Hippocampal formation (tissue), 2 donors: Measurements from ENCODE around the gene ELL.

Source experiments
- DNase-seq, 2 donors: peaks; one replicate each; lab custom pipeline; 2025; lab: John Stamatoyannopoulos, UW

Gene ELL

GRCh38 chr19:18445262-18445948 is 76.5 kb downstream of the ELL start:
- no peak for DNase-seq

DNA sequence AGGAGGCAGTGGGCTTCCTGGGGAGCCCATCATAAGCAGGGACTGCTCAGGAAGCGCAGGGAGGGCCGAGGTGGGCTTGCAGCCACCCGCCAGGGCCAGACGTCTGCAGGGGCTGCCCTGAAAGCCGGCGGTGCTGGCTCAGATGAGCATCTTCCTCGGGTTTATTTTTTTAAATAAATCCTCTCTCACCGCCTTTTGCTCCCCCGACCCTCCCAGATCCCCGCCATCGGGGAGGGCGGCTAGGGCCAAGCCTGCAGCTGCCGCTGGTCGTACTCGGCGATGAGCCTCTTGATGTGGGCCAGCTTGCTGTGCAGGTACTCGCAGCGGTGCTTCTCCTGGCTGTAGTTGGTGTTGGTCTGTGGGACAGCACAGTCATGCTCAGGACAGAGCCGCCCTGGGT is 77.4 kb downstream of the ELL start:
- no peak for DNase-seq

GRCh38 chr19:18443831-18444230 is 78.0 kb downstream of the ELL start:
- no peak for DNase-seq

DNA sequence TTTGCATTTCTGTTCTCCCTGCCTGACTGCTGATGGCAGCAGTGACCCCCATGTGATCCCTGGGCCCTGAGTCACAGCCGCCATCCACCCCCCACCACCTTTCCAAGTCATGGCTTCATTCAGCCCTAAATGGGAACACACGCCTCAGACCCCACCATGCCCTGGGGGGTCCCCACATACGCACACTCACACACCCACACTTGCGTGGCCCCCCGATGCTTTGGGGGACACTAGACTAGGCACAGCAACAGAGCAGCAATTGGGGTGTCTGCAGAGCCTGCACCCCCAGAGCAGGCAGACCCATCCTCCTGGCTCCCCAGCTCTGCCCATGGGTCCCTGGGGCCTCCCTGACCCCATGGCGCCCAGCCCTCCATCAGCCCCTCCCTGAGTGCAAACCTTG is 78.5 kb downstream of the ELL start:
- no peak for DNase-seq

GRCh38 chr19:18442941-18443340 is 78.9 kb downstream of the ELL start:
- no peak for DNase-seq

- DNase-seq = no peak
Measured at GRCh38 chr19:18441804-18442788, 79.8 kb downstream of the ELL start.

- DNase-seq = no peak
Measured at GRCh38 chr19:18440936-18441803, 80.7 kb downstream of the ELL start.

GRCh38 chr19:18440415-18440877 is 81.4 kb downstream of the ELL start:
- no peak for DNase-seq

DNA sequence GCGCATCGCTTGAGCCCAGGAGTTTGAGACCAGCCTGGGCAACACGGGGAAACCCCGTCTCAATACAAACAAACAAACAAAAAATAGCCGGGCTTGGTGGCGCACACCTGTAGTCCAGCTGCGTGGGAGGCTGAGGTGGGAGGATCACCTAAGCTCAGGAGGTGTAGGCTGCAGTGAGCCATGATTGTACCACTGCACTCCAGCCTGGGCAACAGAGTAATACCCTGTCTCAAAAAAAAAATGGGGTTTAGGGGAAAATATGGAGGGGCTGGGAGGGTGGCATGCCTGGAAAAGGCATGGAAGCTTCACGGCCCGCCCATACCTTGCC is 82.0 kb downstream of the ELL start:
- no peak for DNase-seq

GRCh38 chr19:18439025-18439909 is 82.6 kb downstream of the ELL start:
- no peak for DNase-seq

GRCh38 chr19:18438331-18439024 is 83.4 kb downstream of the ELL start:
- no peak for DNase-seq

GRCh38 chr19:18437491-18438330 is 84.2 kb downstream of the ELL start, which contains the start of gene ISYNA1:
ISYNA1 (minus strand) TSS chr19:18438133; CDS start chr19:18437979, 154 bp downstream.
- DNase-seq = no peak

- DNase-seq = peak in 1 of 2 donors; percentile 31
Measured at GRCh38 chr19:18436671-18437490, 85.0 kb downstream of the ELL start.

DNA sequence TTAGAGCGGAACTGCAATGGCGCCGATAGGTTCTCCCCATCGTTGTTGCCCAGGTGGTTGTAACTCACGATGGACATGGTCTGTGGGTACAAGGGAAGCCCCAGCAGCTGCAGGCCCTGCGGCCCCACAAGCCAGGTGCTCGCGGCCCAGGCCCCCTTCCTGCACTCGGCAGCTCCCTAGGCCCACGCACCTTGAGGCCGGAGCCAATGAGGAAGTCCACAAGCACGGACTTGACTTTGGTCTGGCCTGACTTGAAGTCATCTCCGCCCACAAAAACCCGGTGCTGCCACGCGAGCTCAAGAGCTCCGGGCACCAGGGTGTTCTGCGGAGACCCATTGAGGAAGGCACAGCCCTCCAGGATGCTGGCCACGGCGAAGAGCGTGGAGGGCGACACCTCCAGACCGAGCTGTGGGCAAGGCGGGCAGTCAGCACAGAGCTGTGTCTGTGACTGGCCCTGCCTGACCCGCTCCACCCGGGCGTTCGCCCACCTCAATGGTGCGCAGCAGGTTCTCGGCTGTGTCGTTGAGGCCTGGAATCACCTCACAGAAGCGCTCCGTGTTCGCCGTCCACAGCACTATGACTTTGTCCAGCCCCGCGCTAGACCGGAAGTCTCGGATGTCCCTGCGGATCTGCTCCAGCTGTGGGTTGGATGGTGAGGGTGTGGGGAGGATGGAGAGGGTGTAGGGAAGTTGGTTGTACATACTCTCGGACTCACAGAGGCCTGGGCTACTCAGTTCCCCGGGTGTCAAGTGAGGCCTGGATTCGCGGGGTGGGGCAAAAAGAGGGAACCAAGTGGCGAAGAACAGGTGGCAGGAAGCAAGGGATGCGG is 85.8 kb downstream of the ELL start:
- DNase-seq = no peak

GRCh38 chr19:18435178-18435841 is 86.6 kb downstream of the ELL start:
- no peak for DNase-seq

DNA sequence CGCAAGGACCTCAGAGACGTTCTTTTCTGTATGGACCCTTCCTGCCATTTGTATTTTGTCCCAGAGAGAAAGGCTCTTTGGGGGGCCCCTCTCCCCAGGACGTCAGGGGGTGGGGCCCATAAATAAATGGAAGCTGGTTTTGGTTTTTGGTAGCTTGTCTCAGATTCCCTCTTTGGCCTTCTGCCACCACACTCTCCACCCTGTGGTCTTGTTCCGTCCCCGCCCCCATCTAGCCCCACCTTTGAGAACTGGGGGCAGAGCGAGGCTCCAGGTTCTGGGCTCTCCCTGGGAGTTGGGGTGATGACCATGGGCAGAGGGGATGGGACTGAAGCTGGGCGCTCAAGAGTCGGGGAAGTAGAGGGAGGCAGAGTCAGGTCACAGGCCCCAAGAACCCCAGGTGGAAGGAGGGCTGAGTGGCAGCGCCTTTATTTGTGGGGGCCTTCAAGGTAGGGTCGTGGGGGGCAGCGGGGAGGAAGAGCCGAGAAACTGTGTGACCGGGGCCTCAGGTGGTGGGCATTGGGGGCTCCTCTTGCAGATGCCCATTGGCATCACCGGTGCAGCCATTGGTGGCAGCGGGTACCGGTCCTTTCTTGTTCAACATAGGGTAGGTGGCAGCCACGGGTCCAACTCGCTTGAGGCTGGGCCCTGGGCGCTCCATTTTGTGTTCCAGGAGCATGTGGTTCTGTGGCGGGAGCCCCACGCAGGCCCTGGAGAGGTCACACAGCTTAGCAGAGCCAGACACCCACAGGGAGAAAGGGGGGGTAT is 87.3 kb downstream of the ELL start:
- no peak for DNase-seq
